ENCODE results near the gene SUN3.

DNA sequence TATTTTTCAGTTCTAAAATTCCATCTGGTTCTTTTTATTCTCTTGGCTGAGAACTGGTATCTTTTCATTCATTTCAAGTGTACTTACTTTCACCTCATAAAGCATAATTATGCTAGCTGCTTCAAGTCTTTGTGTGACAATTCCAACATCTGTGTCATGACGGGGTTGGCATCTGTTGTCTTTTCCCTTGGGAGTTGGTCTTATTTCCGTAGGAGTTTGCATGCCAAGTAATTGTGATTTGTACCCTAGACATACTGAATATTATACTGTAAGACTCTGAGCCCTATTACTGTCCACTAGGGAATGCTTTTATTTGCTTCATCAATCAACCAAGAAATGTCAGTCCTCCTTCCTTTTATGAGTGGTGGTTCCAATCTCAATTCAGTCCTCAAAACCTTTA, 24.9 kb downstream of the SUN3 start:
- TF ChIP-seq KDM5A (IDR thresholded peaks at IDR 0.05; ENCODE audit: low read length), result no peak
- TF ChIP-seq, protein P1, sequence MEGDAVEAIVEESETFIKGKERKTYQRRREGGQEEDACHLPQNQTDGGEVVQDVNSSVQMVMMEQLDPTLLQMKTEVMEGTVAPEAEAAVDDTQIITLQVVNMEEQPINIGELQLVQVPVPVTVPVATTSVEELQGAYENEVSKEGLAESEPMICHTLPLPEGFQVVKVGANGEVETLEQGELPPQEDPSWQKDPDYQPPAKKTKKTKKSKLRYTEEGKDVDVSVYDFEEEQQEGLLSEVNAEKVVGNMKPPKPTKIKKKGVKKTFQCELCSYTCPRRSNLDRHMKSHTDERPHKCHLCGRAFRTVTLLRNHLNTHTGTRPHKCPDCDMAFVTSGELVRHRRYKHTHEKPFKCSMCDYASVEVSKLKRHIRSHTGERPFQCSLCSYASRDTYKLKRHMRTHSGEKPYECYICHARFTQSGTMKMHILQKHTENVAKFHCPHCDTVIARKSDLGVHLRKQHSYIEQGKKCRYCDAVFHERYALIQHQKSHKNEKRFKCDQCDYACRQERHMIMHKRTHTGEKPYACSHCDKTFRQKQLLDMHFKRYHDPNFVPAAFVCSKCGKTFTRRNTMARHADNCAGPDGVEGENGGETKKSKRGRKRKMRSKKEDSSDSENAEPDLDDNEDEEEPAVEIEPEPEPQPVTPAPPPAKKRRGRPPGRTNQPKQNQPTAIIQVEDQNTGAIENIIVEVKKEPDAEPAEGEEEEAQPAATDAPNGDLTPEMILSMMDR (IDR thresholded peaks at IDR 0.05; ENCODE audit: control extremely low read depth in 1 of 3, insufficient read depth in 1 of 3, low read depth in 1 of 3, low read length in 3 of 3), result no peak
- no peak for TF ChIP-seq ZNF274 (IDR thresholded peaks at IDR 0.05; ENCODE audit: borderline replicate concordance, extremely low read depth, low read length)
- no peak for TF ChIP-seq POLR2A (IDR thresholded peaks at IDR 0.05; ENCODE audit: control extremely low read depth in 1 of 2, low read depth in 2 of 2, low read length in 2 of 2)
- no peak for TF ChIP-seq POLR2AphosphoS5 (IDR thresholded peaks at IDR 0.05; ENCODE audit: low read depth, low read length)
- TF ChIP-seq CHD1 (IDR thresholded peaks at IDR 0.05; ENCODE audit: low read depth, low read length), result no peak
- TF ChIP-seq EGR1 (IDR thresholded peaks at IDR 0.05; ENCODE audit: borderline replicate concordance, low read depth, low read length), result no peak
- TF ChIP-seq KDM1A (IDR thresholded peaks at IDR 0.05; ENCODE audit: borderline replicate concordance, low read length), result no peak

Measured in H1 (cell line).